ENCODE measurements around the gene SLC9A9.

SLC9A9 gene

GRCh38 chr3:143847787-143848631 is at the start of gene SLC9A9:
Gene SLC9A9, minus strand, starts transcription at chr3:143848468. Its CDS starts 146 bp downstream, at chr3:143848322.
- Histone ChIP-seq H3K9ac (ENCODE audit: low read depth, low read length) (peak within 1 kb of the TSS; percentile 56), H3K36me3 (ENCODE audit: insufficient read depth, low read length) (no peaks in the 10 kb centered on the region), H3K4me1 (ENCODE audit: insufficient read depth, low read length) (peaks cover 22% of the 10 kb centered on the region), H3K79me2 (ENCODE audit: insufficient read depth, low read length) (no peaks in the 10 kb centered on the region), H3K27me3 (ENCODE audit: insufficient read depth, low read length, poor library complexity) (no peaks in the 10 kb centered on the region), H3K27ac (ENCODE audit: low read length) (peak within 1 kb of the TSS; percentile 56), H4K20me1 (ENCODE audit: insufficient read depth, low read length) (no peaks in the 10 kb centered on the region), H3K4me2 (ENCODE audit: insufficient read depth, low read length) (peak within 1 kb of the TSS; percentile 69), H3K4me3 (ENCODE audit: low read depth in 1 of 2, low read length in 2 of 2) (peak within 1 kb of the TSS; percentile 36 to 62; a peak in 3 of 4 replicates), H3K9me3 (ENCODE audit: insufficient read depth, low read length, severe bottlenecking) (no peaks in the 10 kb centered on the region), H2AFZ (ENCODE audit: low read depth, low read length) (peak within 1 kb of the TSS; percentile 80)
- TF ChIP-seq CTCF (IDR thresholded peaks at IDR 0.05; ENCODE audit: borderline replicate concordance, extremely low read depth, low read length, poor library complexity, severe bottlenecking) (no peak), EZH2 (IDR thresholded peaks at IDR 0.05; ENCODE audit: borderline replicate concordance, low read depth, low read length, severe bottlenecking) (no peak)
- DNase-seq, result peak; percentile 37
- peak; percentile 97 for ATAC-seq (ENCODE audit: insufficient read depth, low read depth)

- no peak for ATAC-seq (ENCODE audit: insufficient read depth, low read depth)
- TF ChIP-seq EZH2 (IDR thresholded peaks at IDR 0.05; ENCODE audit: borderline replicate concordance, low read depth, low read length, severe bottlenecking), result no peak
- TF ChIP-seq CTCF (IDR thresholded peaks at IDR 0.05; ENCODE audit: borderline replicate concordance, extremely low read depth, low read length, poor library complexity, severe bottlenecking), result no peak
- Histone ChIP-seq H3K9ac (ENCODE audit: low read depth, low read length) (no peak overlapping the region), H3K4me3 (ENCODE audit: low read depth in 1 of 2, low read length in 2 of 2) (no peak overlapping the region), H3K4me2 (ENCODE audit: insufficient read depth, low read length) (no peak overlapping the region), H4K20me1 (ENCODE audit: insufficient read depth, low read length) (no peaks in the 10 kb centered on the region), H3K9me3 (ENCODE audit: insufficient read depth, low read length, severe bottlenecking) (no peaks in the 10 kb centered on the region), H3K4me1 (ENCODE audit: insufficient read depth, low read length) (no peaks in the 10 kb centered on the region), H3K27ac (ENCODE audit: low read length) (no peak overlapping the region), H3K36me3 (ENCODE audit: insufficient read depth, low read length) (no peaks in the 10 kb centered on the region), H2AFZ (ENCODE audit: low read depth, low read length) (no peak overlapping the region), H3K79me2 (ENCODE audit: insufficient read depth, low read length) (no peaks in the 10 kb centered on the region), H3K27me3 (ENCODE audit: insufficient read depth, low read length, poor library complexity) (peaks cover 16% of the 10 kb centered on the region)
- DNase-seq, result no peak
Measured at GRCh38 chr3:143897576-143898295, 49.5 kb upstream of the SLC9A9 start.

GRCh38 chr3:143896486-143896885 is 48.2 kb upstream of the SLC9A9 start:
- Histone ChIP-seq H3K9me3 (ENCODE audit: insufficient read depth, low read length, severe bottlenecking) (no peaks in the 10 kb centered on the region), H3K79me2 (ENCODE audit: insufficient read depth, low read length) (no peaks in the 10 kb centered on the region), H3K4me3 (ENCODE audit: low read depth in 1 of 2, low read length in 2 of 2) (no peak overlapping the region), H3K36me3 (ENCODE audit: insufficient read depth, low read length) (no peaks in the 10 kb centered on the region), H3K4me1 (ENCODE audit: insufficient read depth, low read length) (no peaks in the 10 kb centered on the region), H4K20me1 (ENCODE audit: insufficient read depth, low read length) (no peaks in the 10 kb centered on the region), H3K27ac (ENCODE audit: low read length) (no peak overlapping the region), H3K4me2 (ENCODE audit: insufficient read depth, low read length) (no peak overlapping the region), H2AFZ (ENCODE audit: low read depth, low read length) (0 out of 2 replicates have a peak overlapping the region, but pooled peaks have one; percentile 2), H3K27me3 (ENCODE audit: insufficient read depth, low read length, poor library complexity) (peaks cover 12% of the 10 kb centered on the region), H3K9ac (ENCODE audit: low read depth, low read length) (no peak overlapping the region)
- no peak for TF ChIP-seq CTCF (IDR thresholded peaks at IDR 0.05; ENCODE audit: borderline replicate concordance, extremely low read depth, low read length, poor library complexity, severe bottlenecking)
- TF ChIP-seq EZH2 (IDR thresholded peaks at IDR 0.05; ENCODE audit: borderline replicate concordance, low read depth, low read length, severe bottlenecking), result no peak
- no peak for ATAC-seq (ENCODE audit: insufficient read depth, low read depth)
- no peak for DNase-seq

Measured in DND-41 (cell line).